A673 (cell line): ENCODE measurements around the gene PPP6R1. TPM values are rescaled to one million over a fixed set of nuclear protein-coding genes. Genes with fewer than 3 reads are reported as not detected.

ENCODE experiments used
- BruUV-seq: library from RNA; stranded (reverse); fragments of 400-500 nt; replicated peaks from 2 replicates; lab custom pipeline; 2021; lab: Mats Ljungman, UMichigan
- CTCF ChIA-PET: fragments of 300-600 bp; sonication (Branson Sonifier 250); formaldehyde crosslinking; loops from one replicate; lab custom pipeline; 2022; ENCODE audit warnings: antibody characterized with exemption; lab: Charles Lee
- POLR2A ChIA-PET: fragments of 300-600 bp; sonication (Branson Sonifier 250); formaldehyde crosslinking; loops from one replicate; lab custom pipeline; 2022; ENCODE audit warnings: antibody characterized with exemption; ENCODE audit not compliant: low non-redundant PET; lab: Charles Lee
- DNase-seq: peaks from one replicate; pipeline ENCODE4 v3.0.0-alpha.2; 2015; ENCODE audit warnings: low spot score
- H3K27ac ChIP-seq: fragments of 200-600 bp; sonication (generic); 2 replicates; pipeline ENCODE4 v1.5.1; 2016; ENCODE audit warnings: mixed run types, low read depth, mild to moderate bottlenecking, mixed read lengths, antibody characterized with exemption, low read length; ENCODE audit not compliant: poor library complexity, severe bottlenecking
- H3K27me3 ChIP-seq: fragments of 200-600 bp; sonication (generic); replicated peaks from 2 replicates; pipeline ENCODE4 v1.6.1; 2017; ENCODE audit warnings: mixed run types, low read depth, mild to moderate bottlenecking, mixed read lengths, antibody characterized with exemption, low read length; ENCODE audit not compliant: insufficient read depth, poor library complexity
- H3K36me3 ChIP-seq: fragments of 200-600 bp; sonication (generic); 2 replicates; pipeline ENCODE4 v1.6.1; 2016; ENCODE audit warnings: mixed run types, mild to moderate bottlenecking, mixed read lengths, antibody characterized with exemption, low read length; ENCODE audit not compliant: insufficient read depth, poor library complexity, severe bottlenecking
- H3K4me1 ChIP-seq: fragments of 200-600 bp; sonication (generic); 2 replicates; pipeline ENCODE4 v1.6.1; 2017; ENCODE audit warnings: mixed run types, mild to moderate bottlenecking, mixed read lengths, antibody characterized with exemption, low read length; ENCODE audit not compliant: insufficient read depth, poor library complexity, severe bottlenecking
- H3K4me3 ChIP-seq: fragments of 200-600 bp; sonication (generic); 2 replicates; pipeline ENCODE4 v1.5.1; 2016; ENCODE audit warnings: low read depth, mixed run types, mild to moderate bottlenecking, mixed read lengths, low read length; ENCODE audit not compliant: poor library complexity, severe bottlenecking
- H3K9me3 ChIP-seq: fragments of 200-600 bp; sonication (generic); 2 replicates; pipeline ENCODE4 v1.6.1; 2016; ENCODE audit warnings: mixed run types, low read depth, mild to moderate bottlenecking, mixed read lengths, antibody characterized with exemption, low read length; ENCODE audit not compliant: poor library complexity, severe bottlenecking
- CTCF ChIP-seq: fragments of 300-800, 200-600 bp; sonication (generic); conservative IDR thresholded peaks from 2 replicates; pipeline ENCODE4 v1.5.1; 2017; ENCODE audit warnings: low read depth, mild to moderate bottlenecking, antibody characterized with exemption, low read length, moderate library complexity, mixed read lengths
- EZH2 ChIP-seq: fragments of 200-600 bp; sonication (generic); IDR thresholded peaks from 2 replicates; pipeline ENCODE4 v1.6.1; 2017; ENCODE audit warnings: borderline replicate concordance, low read depth, mild to moderate bottlenecking, mixed read lengths, antibody characterized with exemption, low read length; ENCODE audit not compliant: poor library complexity, severe bottlenecking
- intact Hi-C: fragments of 100-400 bp; cut with micrococcal nuclease; formaldehyde crosslinking; loops from one replicate; pipeline ENCODE4 v1.10.0; 2022; ENCODE audit not compliant: unreplicated experiment
- total RNA-seq: library from RNA; stranded (reverse); gene quantifications from 2 replicates; pipeline ENCODE4 v1.2.3, GENCODE V29; 2021

Gene PPP6R1
- total RNA-seq, 1 experiment from 2014 or later: 108 TPM

- Histone ChIP-seq H3K4me1 (no peaks in the 10 kb centered on the region), H3K36me3 (peaks cover 9% of the 10 kb centered on the region), H3K27ac (no peak overlapping the region), H3K4me3 (no peak overlapping the region), H3K27me3 (no peaks in the 10 kb centered on the region), H3K9me3 (no peaks in the 10 kb centered on the region)
- no peak for DNase-seq
- ChIA-PET POLR2A (no interaction called here), CTCF (no interaction called here)
- intact Hi-C loops: no loop called here
- no peak for TF ChIP-seq EZH2
- TF ChIP-seq CTCF: no peak
- no TSS peak for BruUV-seq
These were observed 15.3 kb upstream of the PPP6R1 start for GRCh38 chr19:55273978-55274707.

GRCh38 chr19:55272142-55272541, 13.3 kb upstream of the PPP6R1 start:
- BruUV-seq: no TSS peak
- H3K4me1 ChIP-seq: no peaks in the 10 kb centered on the region
- H3K4me3 ChIP-seq: no peak overlapping the region
- TF ChIP-seq CTCF (no peak), EZH2 (no peak)
- H3K27ac ChIP-seq: no peak overlapping the region
- intact Hi-C loops: no loop called here
- ChIA-PET POLR2A (no interaction called here), CTCF (interaction anchor here (0.7 kb wide), 1 partner anchor 16 kb away, joined by 4 read pairs; no protein-coding TSS in a partner anchor)
- no peak for DNase-seq
- peaks cover 6% of the 10 kb centered on the region for H3K36me3 ChIP-seq
- H3K9me3 ChIP-seq: no peaks in the 10 kb centered on the region
- H3K27me3 ChIP-seq: no peaks in the 10 kb centered on the region

- ChIA-PET CTCF (no interaction called here), POLR2A (no interaction called here)
- H3K27ac ChIP-seq: no peak overlapping the region
- no peak for DNase-seq
- intact Hi-C loops: no loop called here
- H3K27me3 ChIP-seq: no peaks in the 10 kb centered on the region
- H3K4me1 ChIP-seq: no peaks in the 10 kb centered on the region
- H3K36me3 ChIP-seq: peaks cover 5% of the 10 kb centered on the region
- no peaks in the 10 kb centered on the region for H3K9me3 ChIP-seq
- no TSS peak for BruUV-seq
- no peak overlapping the region for H3K4me3 ChIP-seq
- TF ChIP-seq EZH2 (no peak), CTCF (no peak)
These were observed 11.5 kb upstream of the PPP6R1 start for GRCh38 chr19:55270172-55270942.
